Neural cell (in vitro differentiated cells): ENCODE data around the gene PRAMEF20. TPM values are rescaled to one million over a fixed set of nuclear protein-coding genes. Genes with fewer than 3 reads are reported as not detected.

ENCODE experiments used
- H2AFZ ChIP-seq: fragments of 200-600, 300-800 bp; sonication (generic), shearing (Covaris generic); 2 replicates; pipeline ENCODE4 v1.6.0; 2014; ENCODE audit warnings: low read depth, mild to moderate bottlenecking, antibody characterized with exemption, low read length, moderate library complexity
- H3F3A ChIP-seq: fragments of 200-600 bp; shearing (Covaris generic); 2 replicates; pipeline ENCODE4 v1.6.1; 2016; ENCODE audit warnings: mild to moderate bottlenecking, moderate library complexity, mixed read lengths, antibody characterized with exemption, low read length; ENCODE audit not compliant: insufficient read depth, poor library complexity, severe bottlenecking
- H3K27ac ChIP-seq: fragments of 200-600, 300-800 bp; sonication (generic), shearing (Covaris generic); 2 replicates; pipeline ENCODE4 v1.5.1; 2014; ENCODE audit warnings: mild to moderate bottlenecking, low read length, moderate library complexity
- H3K27me3 ChIP-seq: fragments of 300-800, 200-600 bp; sonication (generic), shearing (Covaris generic); 2 replicates; pipeline ENCODE4 v1.6.0; 2014; ENCODE audit warnings: mild to moderate bottlenecking, low read depth, low read length, moderate library complexity; ENCODE audit not compliant: insufficient read depth
- H3K36me3 ChIP-seq: fragments of 300-800, 200-600 bp; sonication (generic), shearing (Covaris generic); 2 replicates; pipeline ENCODE4 v1.5.1; 2014; ENCODE audit warnings: mild to moderate bottlenecking, antibody characterized with exemption, low read length, moderate library complexity; ENCODE audit not compliant: insufficient read depth
- H3K4me2 ChIP-seq: fragments of 300-800, 200-600 bp; sonication (generic), shearing (Covaris generic); 2 replicates; pipeline ENCODE4 v1.6.0; 2014; ENCODE audit warnings: mild to moderate bottlenecking, low read length
- H3K4me3 ChIP-seq: fragments of 300-800, 200-600 bp; sonication (generic), shearing (Covaris generic); 2 replicates; pipeline ENCODE4 v1.5.1; 2014; ENCODE audit warnings: mild to moderate bottlenecking, low read length, moderate library complexity
- H3K79me2 ChIP-seq: fragments of 200-600 bp; shearing (Covaris generic); replicated peaks from 2 replicates; pipeline ENCODE4 v1.6.0; 2014; ENCODE audit warnings: mild to moderate bottlenecking, low read length, moderate library complexity; ENCODE audit not compliant: insufficient read depth
- H3K9ac ChIP-seq: fragments of 300-800, 200-600 bp; sonication (generic), shearing (Covaris generic); 2 replicates; pipeline ENCODE4 v1.6.1; 2016; ENCODE audit warnings: mild to moderate bottlenecking, low read length, mixed read lengths
- H3K9me2 ChIP-seq: fragments of 200-600 bp; shearing (Covaris generic); 2 replicates; pipeline ENCODE4 v1.6.1; 2016; ENCODE audit warnings: mild to moderate bottlenecking, low read length, mixed read lengths; ENCODE audit not compliant: insufficient read depth
- H3K9me3 ChIP-seq: fragments of 200-600, 300-800 bp; sonication (generic), shearing (Covaris generic); 2 replicates; pipeline ENCODE4 v1.6.1; 2016; ENCODE audit warnings: mild to moderate bottlenecking, mixed run types, low read length, moderate library complexity, mixed read lengths
- H4K20me1 ChIP-seq: fragments of 200-600 bp; shearing (Covaris generic); 2 replicates; pipeline ENCODE4 v1.6.1; 2016; ENCODE audit warnings: mild to moderate bottlenecking, mixed run types; ENCODE audit not compliant: insufficient read depth
- EP300 ChIP-seq: fragments of 450-650 bp; conservative IDR thresholded peaks from 2 replicates; pipeline ENCODE4 v1.6.1; 2014; ENCODE audit warnings: antibody characterized with exemption, mild to moderate bottlenecking, moderate library complexity; ENCODE audit not compliant: poor library complexity, severe bottlenecking
- EZH2 ChIP-seq: fragments of 200-600, 300-800 bp; shearing (Covaris generic), sonication (generic); IDR thresholded peaks from 2 replicates; pipeline ENCODE4 v1.6.1; 2014; ENCODE audit warnings: antibody characterized with exemption, low read length, borderline replicate concordance, mild to moderate bottlenecking; ENCODE audit not compliant: insufficient read depth, poor library complexity, severe bottlenecking
- MXI1 ChIP-seq: fragments of 450-650 bp; conservative IDR thresholded peaks from 2 replicates; pipeline ENCODE4 v1.6.1; 2014; ENCODE audit warnings: antibody characterized with exemption, mild to moderate bottlenecking; ENCODE audit not compliant: poor library complexity, severe bottlenecking
- POLR2AphosphoS5 ChIP-seq: IDR thresholded peaks from 2 replicates; pipeline ENCODE4 v1.6.1; 2012
- RAD21 ChIP-seq: fragments of 450-650 bp; conservative IDR thresholded peaks from 2 replicates; pipeline ENCODE4 v1.6.1; 2014; ENCODE audit warnings: antibody characterized with exemption, mild to moderate bottlenecking, moderate library complexity
- REST ChIP-seq: IDR thresholded peaks from 2 replicates; pipeline ENCODE4 v1.6.1; 2012; ENCODE audit warnings: borderline replicate concordance
- SMC3 ChIP-seq: fragments of 450-650 bp; conservative IDR thresholded peaks from 2 replicates; pipeline ENCODE4 v1.6.1; 2014; ENCODE audit warnings: antibody characterized with exemption, mild to moderate bottlenecking, moderate library complexity; ENCODE audit not compliant: poor library complexity
- TAF1 ChIP-seq: IDR thresholded peaks from 2 replicates; pipeline ENCODE4 v1.6.1; 2012; ENCODE audit warnings: low read depth
- polyA plus RNA-seq: library from polyadenylated mRNA; depleted of rRNA; stranded (reverse); fragments of >200 nt; gene quantifications from 2 replicates; pipeline ENCODE4 v1.2.3, GENCODE V29; 2014
- TF ChIP-seq, protein P1 (sequence below): fragments of 450-650 bp; IDR thresholded peaks from 2 replicates; pipeline ENCODE4 v1.5.1; 2014; ENCODE audit warnings: antibody characterized with exemption, mild to moderate bottlenecking, moderate library complexity; ENCODE audit not compliant: poor library complexity, severe bottlenecking

The PRAMEF20 gene
- polyA plus RNA-seq, 1 donor from 2014 or later, result not detected

- no peak overlapping the region for H2AFZ ChIP-seq
- no peaks in the 10 kb centered on the region for H3K79me2 ChIP-seq
- TF ChIP-seq RAD21 (no peak), MXI1 (no peak), REST (no peak), EZH2 (no peak), EP300 (no peak), SMC3 (no peak), POLR2AphosphoS5 (no peak), TAF1 (no peak)
- TF ChIP-seq, protein P1, sequence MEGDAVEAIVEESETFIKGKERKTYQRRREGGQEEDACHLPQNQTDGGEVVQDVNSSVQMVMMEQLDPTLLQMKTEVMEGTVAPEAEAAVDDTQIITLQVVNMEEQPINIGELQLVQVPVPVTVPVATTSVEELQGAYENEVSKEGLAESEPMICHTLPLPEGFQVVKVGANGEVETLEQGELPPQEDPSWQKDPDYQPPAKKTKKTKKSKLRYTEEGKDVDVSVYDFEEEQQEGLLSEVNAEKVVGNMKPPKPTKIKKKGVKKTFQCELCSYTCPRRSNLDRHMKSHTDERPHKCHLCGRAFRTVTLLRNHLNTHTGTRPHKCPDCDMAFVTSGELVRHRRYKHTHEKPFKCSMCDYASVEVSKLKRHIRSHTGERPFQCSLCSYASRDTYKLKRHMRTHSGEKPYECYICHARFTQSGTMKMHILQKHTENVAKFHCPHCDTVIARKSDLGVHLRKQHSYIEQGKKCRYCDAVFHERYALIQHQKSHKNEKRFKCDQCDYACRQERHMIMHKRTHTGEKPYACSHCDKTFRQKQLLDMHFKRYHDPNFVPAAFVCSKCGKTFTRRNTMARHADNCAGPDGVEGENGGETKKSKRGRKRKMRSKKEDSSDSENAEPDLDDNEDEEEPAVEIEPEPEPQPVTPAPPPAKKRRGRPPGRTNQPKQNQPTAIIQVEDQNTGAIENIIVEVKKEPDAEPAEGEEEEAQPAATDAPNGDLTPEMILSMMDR, result no peak
- H3F3A ChIP-seq, result no peaks in the 10 kb centered on the region
- no peak overlapping the region for H3K4me2 ChIP-seq
- H3K9me2 ChIP-seq, result no peaks in the 10 kb centered on the region
- no peak overlapping the region for H3K9ac ChIP-seq
- H3K27me3 ChIP-seq, result no peaks in the 10 kb centered on the region
- H3K27ac ChIP-seq, result no peak overlapping the region
- no peak overlapping the region for H3K4me3 ChIP-seq
- no peaks in the 10 kb centered on the region for H3K36me3 ChIP-seq
- no peaks in the 10 kb centered on the region for H3K9me3 ChIP-seq
- no peaks in the 10 kb centered on the region for H4K20me1 ChIP-seq
Observed at GRCh38 chr1:13443335-13443979, 33.2 kb downstream of the PRAMEF20 start.

- no peak for TF ChIP-seq RAD21
- TF ChIP-seq, protein P1, result no peak
- no peak for TF ChIP-seq TAF1
- TF ChIP-seq POLR2AphosphoS5, result no peak
- no peak for TF ChIP-seq SMC3
- TF ChIP-seq EP300, result no peak
- TF ChIP-seq REST, result no peak
- TF ChIP-seq MXI1, result no peak
- TF ChIP-seq EZH2, result no peak
- H3K4me2 ChIP-seq, result no peak overlapping the region
- no peak overlapping the region for H3K4me3 ChIP-seq
- no peak overlapping the region for H3K9ac ChIP-seq
- H3K36me3 ChIP-seq, result no peaks in the 10 kb centered on the region
- no peaks in the 10 kb centered on the region for H4K20me1 ChIP-seq
- no peak overlapping the region for H3K27ac ChIP-seq
- no peak overlapping the region for H2AFZ ChIP-seq
- no peaks in the 10 kb centered on the region for H3K9me2 ChIP-seq
- no peaks in the 10 kb centered on the region for H3K27me3 ChIP-seq
- no peaks in the 10 kb centered on the region for H3K9me3 ChIP-seq
- no peaks in the 10 kb centered on the region for H3F3A ChIP-seq
- H3K79me2 ChIP-seq, result no peaks in the 10 kb centered on the region
Observed at GRCh38 chr1:13450204-13450603, 40.0 kb downstream of the PRAMEF20 start.
